ENCODE measurements around the gene PRKCE.

DNA sequence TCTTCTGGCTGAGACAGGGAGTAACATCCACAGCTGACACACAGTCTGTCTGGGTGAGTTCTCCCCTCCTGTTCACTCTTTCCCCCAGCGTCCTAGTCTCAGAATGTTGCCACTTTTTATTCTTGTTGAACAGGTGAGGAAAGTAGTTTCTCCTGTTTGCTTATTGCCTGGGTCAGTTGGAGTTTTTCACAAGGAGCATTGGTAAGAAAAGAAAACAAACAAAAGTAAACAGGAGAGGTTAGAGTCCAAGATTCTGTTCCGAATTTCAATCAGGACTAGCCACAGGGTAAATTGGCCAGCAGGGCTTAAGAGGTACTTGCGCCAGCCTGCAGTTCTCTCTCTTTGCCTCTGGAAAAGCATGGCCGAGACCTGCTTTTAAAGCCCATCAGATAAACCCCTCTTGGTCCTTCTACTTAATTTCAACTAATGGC lies 390.7 kb downstream of the PRKCE start:
- TF ChIP-seq CTCF (IDR thresholded peaks at IDR 0.05), result no peak
- no peak for TF ChIP-seq POLR2A (IDR thresholded peaks at IDR 0.05)
